Activated CD8-positive, alpha-beta memory T cell treated with anti-CD3 and anti-CD28 coated beads for 24 hours (primary cell): ENCODE data around the gene ROR2.
"Not testable (repeated sequence)": the region's sequence is repeated elsewhere in the genome, so short reads cannot be mapped to it uniquely, and the experiment has no call there.

Experiments used
- DNase-seq: peaks from one replicate; pipeline ENCODE4 v3.0.0-alpha.2; 2020

Gene ROR2

GRCh38 chr9:91659529-91660495 lies 290.2 kb downstream of the ROR2 start:
- no peak for DNase-seq

GRCh38 chr9:91658513-91659105 lies 291.4 kb downstream of the ROR2 start:
- no peak for DNase-seq

- no peak for DNase-seq
These were observed 292.5 kb downstream of the ROR2 start for GRCh38 chr9:91657501-91657900.

GRCh38 chr9:91655658-91656057 lies 294.4 kb downstream of the ROR2 start:
- no peak for DNase-seq

- DNase-seq = no peak
These were observed 294.8 kb downstream of the ROR2 start for GRCh38 chr9:91655215-91655614.

GRCh38 chr9:91654527-91654926 lies 295.5 kb downstream of the ROR2 start:
- no peak for DNase-seq

- no peak for DNase-seq
These were observed 302.7 kb downstream of the ROR2 start for GRCh38 chr9:91647371-91647770.

- no peak for DNase-seq
These were observed 303.3 kb downstream of the ROR2 start for GRCh38 chr9:91646702-91647101.

- no peak for DNase-seq
These were observed 305.6 kb downstream of the ROR2 start for GRCh38 chr9:91644433-91644832.

- no peak for DNase-seq
These were observed 306.4 kb downstream of the ROR2 start for GRCh38 chr9:91643481-91644077.

- no peak for DNase-seq
These were observed 307.3 kb downstream of the ROR2 start for GRCh38 chr9:91642771-91643170.

- DNase-seq = no peak
These were observed 309.6 kb downstream of the ROR2 start for GRCh38 chr9:91640428-91640827.

- no peak for DNase-seq
These were observed 311.0 kb downstream of the ROR2 start for GRCh38 chr9:91639054-91639453.

- DNase-seq = not testable (repeated sequence)
These were observed 315.2 kb downstream of the ROR2 start for GRCh38 chr9:91634832-91635231.

- DNase-seq = no peak
These were observed 320.3 kb downstream of the ROR2 start for GRCh38 chr9:91629718-91630117.

GRCh38 chr9:91628892-91629291 lies 321.1 kb downstream of the ROR2 start:
- no peak for DNase-seq

GRCh38 chr9:91625331-91625730 lies 324.7 kb downstream of the ROR2 start:
- DNase-seq = no peak

- no peak for DNase-seq
These were observed 327.0 kb downstream of the ROR2 start for GRCh38 chr9:91623004-91623403.

GRCh38 chr9:91622121-91622520 lies 327.9 kb downstream of the ROR2 start:
- not testable (repeated sequence) for DNase-seq

GRCh38 chr9:91614044-91614443 lies 336.0 kb downstream of the ROR2 start:
- DNase-seq = not testable (repeated sequence)

- no peak for DNase-seq
These were observed 338.4 kb downstream of the ROR2 start for GRCh38 chr9:91611582-91611981.

- no peak for DNase-seq
These were observed 343.6 kb downstream of the ROR2 start for GRCh38 chr9:91606255-91606995.
